Gastrocnemius medialis (tissue), 4 donors: ENCODE data around the gene FAM185A. TPM values are rescaled to one million over a fixed set of nuclear protein-coding genes. Genes with fewer than 3 reads are reported as not detected.
"Not testable (repeated sequence)": the region's sequence is repeated elsewhere in the genome, so short reads cannot be mapped to it uniquely, and the experiment has no call there.

Experiments used
- ATAC-seq, 2 donors: fragments of 150-250 bp; one replicate each; pipeline ENCODE4 v1.9.1; 2016
- DNase-seq, 2 donors: peaks; one replicate each; pipeline ENCODE4 v3.0.0-alpha.2; 2019
- H3K27ac ChIP-seq, 4 donors: fragments of 200-600 bp; sonication (generic); 1 replicate in 1 of 4; 2 replicates in 3 of 4; pipeline ENCODE4 v1.5.1; 2016 to 2018; ENCODE audit warnings: mild to moderate bottlenecking in 2 of 4, moderate library complexity in 1 of 4
- H3K27me3 ChIP-seq, 3 donors: fragments of 200-600 bp; sonication (generic) in 2 of 3; 1 replicate in 1 of 3; 2 replicates in 2 of 3; pipeline versions ENCODE4 v1.5.1 to v1.6.0; 2016 to 2019; ENCODE audit warnings: mild to moderate bottlenecking in 1 of 3, moderate library complexity in 1 of 3
- H3K36me3 ChIP-seq, 2 donors: fragments of 200-600 bp; sonication (generic) in 1 of 2; one replicate each; pipeline ENCODE4 v1.5.1; 2017 to 2018
- H3K4me1 ChIP-seq, 2 donors: fragments of 200-600 bp; sonication (generic) in 1 of 2; one replicate each; pipeline ENCODE4 v1.5.1; 2016 to 2017; ENCODE audit warnings: mild to moderate bottlenecking in 2 of 2
- H3K4me3 ChIP-seq, 4 donors: fragments of 200-600 bp; sonication (generic) in 3 of 4; 1 replicate in 1 of 4; 2 replicates in 3 of 4; pipeline ENCODE4 v1.5.1; 2016 to 2019; ENCODE audit warnings: mild to moderate bottlenecking in 2 of 4
- H3K9me3 ChIP-seq, 3 donors: fragments of 200-600 bp; sonication (generic) in 2 of 3; 1 replicate in 1 of 3; 2 replicates in 2 of 3; pipeline ENCODE4 v1.5.1; 2016 to 2019
- POLR2A ChIP-seq, 2 donors: fragments of 450-650 bp; IDR thresholded peaks; one replicate each; pipeline ENCODE4 v1.6.1; 2017; ENCODE audit warnings: antibody characterized with exemption in 2 of 2, mild to moderate bottlenecking in 2 of 2, moderate library complexity in 2 of 2
- in situ Hi-C, 4 donors: fragments of 200-750 bp; cut with MboI; loops; one replicate each; pipeline versions ENCODE4 v1.15.0 to v1.8.0; 2017; ENCODE audit warnings: low sequenced_read_pairs in 4 of 4
- intact Hi-C: fragments of 100-400 bp; cut with DNase I; formaldehyde crosslinking; loops from one replicate; pipeline ENCODE4 v1.15.1; 2023; ENCODE audit warnings: low total_unique reads
- total RNA-seq, 4 donors: library from RNA; depleted of rRNA; stranded (reverse); fragments of >200 nt; gene quantifications; one replicate each; pipeline versions ENCODE4 v1.1.0 to v1.2.3, GENCODE V29; 2016

Gene FAM185A
- 10 to 100 TPM in 3 of 4 donors, 1 to 10 TPM in 1; 9.9 to 28.0 (median 18.9) TPM for total RNA-seq

DNA sequence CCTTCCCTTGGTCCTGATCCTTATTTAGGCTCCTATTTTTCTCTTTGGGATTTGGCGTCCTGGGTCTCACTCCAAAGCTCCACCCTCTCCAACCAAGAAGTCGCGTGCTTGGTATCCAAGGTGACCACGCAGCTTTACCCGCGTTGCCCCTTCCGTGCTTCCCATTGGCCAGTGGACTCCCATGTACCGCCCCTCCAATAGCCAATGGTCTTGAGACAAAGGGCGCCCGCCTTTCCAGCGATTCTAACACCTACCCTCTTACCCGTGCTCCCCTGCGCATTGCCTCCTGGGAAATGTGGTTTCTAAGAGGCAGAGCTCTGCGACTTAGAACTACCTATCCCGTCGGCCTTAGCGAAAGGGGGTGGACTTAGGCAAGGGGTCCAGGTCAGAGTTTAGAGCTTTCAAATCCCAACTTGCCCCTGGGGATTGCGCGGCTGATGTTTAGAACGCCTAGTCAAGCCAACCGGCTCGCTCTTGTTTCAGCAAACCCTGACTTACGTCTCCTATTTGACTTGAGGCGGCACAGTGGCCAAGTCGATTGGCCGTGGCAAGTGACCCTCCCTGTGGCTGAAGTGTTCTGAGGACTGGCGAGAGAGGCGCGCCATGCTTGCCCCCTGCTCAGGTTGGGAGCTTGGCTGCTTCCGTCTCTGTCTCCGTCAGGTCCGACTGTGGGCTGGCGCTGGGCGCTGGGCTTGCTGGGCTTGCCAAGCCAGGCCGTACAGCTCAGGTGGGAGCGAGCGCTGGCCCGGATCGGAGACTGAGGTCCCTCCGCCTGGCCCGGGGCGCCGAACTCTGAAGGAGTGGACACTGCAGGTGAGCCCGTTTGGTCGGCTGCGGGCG lies at the start of gene FAM185A:
Gene FAM185A, plus strand, starts transcription at position 395 of the 840 bp plus-strand sequence. Its CDS starts 209 bp downstream, at position 604.
- TF ChIP-seq POLR2A (IDR thresholded peaks at IDR 0.05) = peak; percentile 40 to 61
- H3K9me3 ChIP-seq, H3K27me3 ChIP-seq, in situ Hi-C loops, intact Hi-C loops, H3K36me3 ChIP-seq: not testable (repeated sequence)
- Histone ChIP-seq H3K4me3 (peak within 1 kb of the TSS; percentile 72 to 85 (median 80)), H3K4me1 (peaks cover 13 to 19% of the 10 kb centered on the region in 2 donors), H3K27ac (peak within 1 kb of the TSS; percentile 79 to 91 (median 90))
- peak; percentile 100 for DNase-seq
- peak; percentile 98 to 99 for ATAC-seq

DNA sequence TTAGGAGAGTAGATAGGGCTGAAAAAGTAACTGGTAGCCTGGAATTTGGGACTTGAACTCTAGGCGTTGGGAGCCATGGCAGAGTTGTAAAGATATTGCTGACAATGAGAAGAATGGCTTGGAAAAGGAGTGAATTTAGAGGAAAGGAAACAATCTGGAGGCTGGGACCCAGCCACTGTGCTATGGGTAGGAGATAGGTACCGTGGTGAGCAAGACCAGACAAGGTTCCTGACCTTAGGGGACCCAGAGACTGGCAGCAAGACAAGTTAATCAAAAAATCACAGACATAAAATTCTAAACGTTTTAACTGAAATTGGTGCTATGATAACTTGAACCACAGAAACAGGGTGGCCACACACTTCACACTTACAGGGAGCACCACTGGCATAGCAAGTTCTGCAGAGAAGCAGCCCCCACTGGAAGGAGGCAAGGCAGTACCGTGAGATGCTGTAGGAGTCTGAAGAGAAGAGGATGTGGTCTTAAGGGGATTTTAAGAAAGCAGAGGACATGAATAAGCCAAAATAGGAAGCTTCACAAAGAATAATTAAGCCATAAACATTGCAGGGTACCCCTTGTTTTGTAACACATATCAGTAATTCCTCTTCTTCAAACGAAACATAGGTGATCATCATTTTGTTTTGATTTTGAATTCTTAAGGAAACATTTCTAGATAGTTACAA lies 35.6 kb upstream of the FAM185A start:
- in situ Hi-C loops, H3K4me1 ChIP-seq, DNase-seq, H3K36me3 ChIP-seq, H3K9me3 ChIP-seq, intact Hi-C loops, H3K27ac ChIP-seq, H3K4me3 ChIP-seq, ATAC-seq, H3K27me3 ChIP-seq: not testable (repeated sequence)

- H3K27ac ChIP-seq, H3K36me3 ChIP-seq, intact Hi-C loops, H3K27me3 ChIP-seq, H3K9me3 ChIP-seq, ATAC-seq, in situ Hi-C loops, H3K4me1 ChIP-seq, H3K4me3 ChIP-seq, DNase-seq: not testable (repeated sequence)
These were observed 35.1 kb upstream of the FAM185A start for GRCh38 chr7:102713691-102714080.

DNA sequence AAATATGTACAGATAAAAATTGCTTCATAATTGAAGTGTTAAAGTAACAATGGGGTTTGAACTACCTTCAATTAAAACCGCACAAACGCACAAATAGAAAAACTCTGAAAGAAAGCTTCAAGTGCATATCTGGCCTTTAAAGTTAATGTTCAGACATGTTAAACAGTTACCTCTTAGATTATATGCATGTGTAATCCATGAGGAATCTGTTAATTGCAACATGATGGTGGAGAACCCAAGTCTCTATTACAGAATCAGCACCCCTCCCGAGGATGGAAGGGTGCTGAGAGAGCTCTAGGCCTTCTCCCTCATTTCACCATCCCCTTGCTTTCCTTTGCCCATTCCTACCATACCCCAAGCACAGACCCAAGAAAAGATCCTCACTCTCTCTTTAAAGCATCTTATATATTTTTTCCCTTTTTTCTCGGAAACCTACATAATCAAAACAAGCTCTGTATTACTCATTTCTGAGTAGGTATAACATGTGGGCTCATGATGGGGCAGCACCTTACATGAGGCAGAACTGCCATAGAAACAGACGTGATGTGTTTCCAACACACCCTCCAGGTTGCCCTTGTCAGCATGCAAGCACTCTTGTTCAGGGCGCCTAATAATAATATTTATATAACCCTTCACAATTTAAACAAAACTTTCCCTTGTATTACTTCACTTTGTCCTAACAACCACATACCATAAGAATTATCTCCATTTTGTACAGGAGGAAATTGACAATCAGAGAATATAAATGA lies 33.9 kb upstream of the FAM185A start:
- DNase-seq, H3K9me3 ChIP-seq, H3K27me3 ChIP-seq, intact Hi-C loops, H3K36me3 ChIP-seq, in situ Hi-C loops, H3K4me1 ChIP-seq, H3K27ac ChIP-seq, H3K4me3 ChIP-seq, ATAC-seq: not testable (repeated sequence)

DNA sequence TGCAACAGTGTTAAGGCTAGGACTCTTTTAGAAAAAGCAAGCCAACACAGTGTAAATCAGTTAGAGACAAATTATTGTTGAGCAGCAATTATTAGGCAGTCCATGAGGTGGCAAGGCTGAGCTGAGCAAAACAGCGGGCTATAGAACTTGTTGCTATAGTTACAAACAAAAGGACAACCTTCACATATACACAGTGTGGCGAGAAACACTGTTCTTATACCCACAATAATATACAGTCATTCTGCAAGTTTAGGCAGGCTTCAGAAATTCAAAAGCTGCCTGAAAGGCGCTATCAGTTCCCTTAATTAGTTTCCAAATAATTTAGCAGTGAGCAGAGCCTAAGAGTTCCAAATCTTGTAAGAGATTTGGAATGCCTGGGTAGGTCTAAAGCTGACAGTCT lies 33.1 kb upstream of the FAM185A start:
- H3K36me3 ChIP-seq, H3K27ac ChIP-seq, DNase-seq, H3K4me3 ChIP-seq, ATAC-seq, intact Hi-C loops, in situ Hi-C loops, H3K27me3 ChIP-seq, H3K4me1 ChIP-seq, H3K9me3 ChIP-seq: not testable (repeated sequence)

DNA sequence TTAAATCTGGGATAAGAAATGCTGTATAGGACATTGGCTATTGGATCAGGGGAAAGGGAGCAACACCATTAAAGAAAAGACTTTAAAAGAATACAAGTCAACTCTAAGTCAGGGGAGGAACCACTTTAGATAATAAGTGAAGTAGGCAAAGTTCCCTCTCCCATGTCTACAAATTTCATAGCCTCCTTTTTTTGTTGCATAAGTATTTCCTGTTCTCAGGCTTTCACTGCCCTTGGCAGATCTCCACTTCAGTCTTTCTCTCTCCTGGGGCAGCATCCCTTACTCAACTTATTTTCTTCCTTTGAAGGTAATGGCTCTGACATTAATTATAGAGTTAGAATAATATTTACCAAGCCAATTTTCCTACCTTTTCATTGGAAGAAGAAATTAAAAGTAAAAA lies 30.3 kb upstream of the FAM185A start:
- H3K36me3 ChIP-seq, H3K27ac ChIP-seq, H3K9me3 ChIP-seq, ATAC-seq, H3K27me3 ChIP-seq, in situ Hi-C loops, DNase-seq, H3K4me1 ChIP-seq, intact Hi-C loops, H3K4me3 ChIP-seq: not testable (repeated sequence)

GRCh38 chr7:102726170-102726569 lies 22.6 kb upstream of the FAM185A start:
- H3K27ac ChIP-seq, H3K9me3 ChIP-seq, in situ Hi-C loops, H3K27me3 ChIP-seq, DNase-seq, H3K4me1 ChIP-seq, H3K36me3 ChIP-seq, ATAC-seq, intact Hi-C loops, H3K4me3 ChIP-seq: not testable (repeated sequence)

- intact Hi-C loops, H3K4me3 ChIP-seq, H3K27ac ChIP-seq, H3K36me3 ChIP-seq, DNase-seq, H3K4me1 ChIP-seq, H3K27me3 ChIP-seq, in situ Hi-C loops, H3K9me3 ChIP-seq, ATAC-seq: not testable (repeated sequence)
These were observed 19.1 kb upstream of the FAM185A start for GRCh38 chr7:102729670-102730069.

DNA sequence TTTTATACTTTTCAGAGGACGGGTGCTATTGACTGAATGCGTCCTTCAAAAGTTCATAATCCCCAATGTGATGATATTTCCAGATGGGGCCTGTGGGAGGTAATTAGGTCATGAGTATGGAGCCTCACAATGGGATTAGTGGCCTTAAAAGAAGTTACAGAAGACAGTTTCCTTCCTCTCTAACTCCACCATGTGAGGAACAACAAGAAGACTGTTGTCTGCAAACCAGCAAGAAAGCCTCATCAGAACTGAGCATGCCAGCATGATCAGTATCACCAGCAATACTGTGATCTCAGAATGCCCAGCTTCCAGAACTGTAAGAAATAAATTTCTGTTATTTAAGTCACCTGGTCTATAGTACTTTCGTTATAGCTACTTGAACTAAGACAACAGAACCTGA lies 18.4 kb upstream of the FAM185A start:
- H3K27me3 ChIP-seq, in situ Hi-C loops, ATAC-seq, intact Hi-C loops, H3K4me1 ChIP-seq, H3K36me3 ChIP-seq, H3K9me3 ChIP-seq, H3K27ac ChIP-seq, H3K4me3 ChIP-seq, DNase-seq: not testable (repeated sequence)

DNA sequence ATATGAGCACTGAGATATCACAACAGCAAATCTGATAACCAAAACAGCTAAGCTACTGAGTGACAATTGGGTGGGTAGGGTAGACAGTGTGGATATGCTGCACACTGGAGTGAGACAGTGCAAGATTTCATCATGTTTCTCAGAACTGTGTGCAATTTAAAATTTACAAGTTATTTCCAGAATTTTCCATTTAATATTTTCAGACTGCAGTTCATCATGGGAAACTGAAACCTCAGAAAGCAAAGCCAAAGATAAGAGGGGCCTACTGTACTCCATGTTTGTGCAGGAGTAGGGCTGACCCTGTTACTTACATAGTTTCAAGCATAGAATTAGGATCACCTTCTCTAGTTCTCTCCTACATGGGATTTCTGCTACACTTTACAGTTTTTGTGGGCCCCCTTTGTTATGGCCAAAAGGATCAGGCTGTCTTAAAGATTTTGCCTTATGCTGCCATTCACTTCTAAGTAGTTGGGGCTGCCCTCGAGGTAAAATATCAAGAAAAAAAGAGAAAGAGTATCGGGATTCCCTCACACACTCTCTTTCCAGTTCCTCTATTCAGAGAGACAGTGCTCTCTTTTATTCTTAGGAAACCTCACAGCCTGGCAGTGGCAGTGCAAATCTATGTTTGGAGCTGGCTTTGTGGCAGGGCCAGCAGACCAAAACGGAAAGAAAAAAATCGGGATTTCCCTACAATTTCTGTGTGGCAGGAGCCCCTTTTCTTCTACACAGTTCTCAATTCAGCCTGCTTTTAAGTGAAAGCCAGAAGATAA lies 6.6 kb upstream of the FAM185A start:
- intact Hi-C loops, in situ Hi-C loops: not testable (repeated sequence)

DNA sequence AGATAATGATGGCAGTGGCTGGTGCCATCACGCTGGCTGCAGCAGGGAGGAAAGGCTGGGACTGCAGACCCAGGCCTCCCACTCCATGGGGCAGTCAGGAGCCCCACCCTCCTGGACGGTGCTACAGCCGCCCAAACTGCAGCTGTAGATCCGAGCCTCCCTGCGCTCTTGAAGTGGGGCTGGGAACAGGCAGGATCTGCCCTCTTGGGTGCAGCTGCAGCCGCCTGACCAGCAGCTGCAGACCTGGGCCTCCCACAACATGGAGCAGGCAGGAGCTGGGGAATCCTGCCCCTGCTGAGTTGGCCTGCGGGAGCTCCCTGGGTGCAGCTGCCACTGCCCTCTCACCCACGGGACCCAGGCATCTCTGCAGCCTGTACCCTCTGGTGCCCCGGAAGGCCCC lies 4.9 kb upstream of the FAM185A start:
- H3K4me3 ChIP-seq, H3K27me3 ChIP-seq, H3K27ac ChIP-seq, ATAC-seq, DNase-seq, in situ Hi-C loops, H3K9me3 ChIP-seq, intact Hi-C loops, H3K36me3 ChIP-seq: not testable (repeated sequence)
- peaks cover 4 to 11% of the 10 kb centered on the region in 2 donors for H3K4me1 ChIP-seq

More for the DNA sequence above, 6.6 kb upstream of the FAM185A start:
- not testable (repeated sequence) for H3K4me3 ChIP-seq, H3K9me3 ChIP-seq, H3K36me3 ChIP-seq, H3K27me3 ChIP-seq, H3K4me1 ChIP-seq, DNase-seq
- ATAC-seq = peak in 1 of 2 donors; percentile 84
- H3K27ac ChIP-seq = peak overlapping the region; percentile 6 to 73 (median 50)
